MM.1S (cell line): ENCODE measurements around the gene DEPDC1.
"Not testable (repeated sequence)": the region's sequence is repeated elsewhere in the genome, so short reads cannot be mapped to it uniquely, and the experiment has no call there.

ENCODE experiments used
- DNase-seq: peaks from one replicate; pipeline ENCODE4 v3.0.0-alpha.2; 2015
- H2AFZ ChIP-seq: fragments of 300-600 bp; sonication (generic); 2 replicates; pipeline ENCODE4 v1.6.0; 2016; ENCODE audit warnings: antibody characterized with exemption, low read length
- H3F3A ChIP-seq: fragments of 300-600 bp; sonication (generic); 2 replicates; pipeline ENCODE4 v1.6.1; 2016; ENCODE audit warnings: mild to moderate bottlenecking, antibody characterized with exemption, low read length, moderate library complexity, mixed read lengths; ENCODE audit not compliant: insufficient read depth
- H3K27ac ChIP-seq: fragments of 300-600 bp; sonication (generic); 2 replicates; pipeline ENCODE4 v1.5.1; 2016; ENCODE audit warnings: mild to moderate bottlenecking, low read length
- H3K27me3 ChIP-seq: fragments of 300-600 bp; sonication (generic); replicated peaks from 2 replicates; pipeline ENCODE4 v1.6.0; 2016; ENCODE audit warnings: low read length; ENCODE audit not compliant: insufficient read depth
- H3K36me3 ChIP-seq: fragments of 300-600 bp; sonication (generic); replicated peaks from 2 replicates; pipeline ENCODE4 v1.6.1; 2016; ENCODE audit warnings: mild to moderate bottlenecking, low read length, mixed read lengths; ENCODE audit not compliant: insufficient read depth
- H3K4me1 ChIP-seq: fragments of 300-600 bp; sonication (generic); 2 replicates; pipeline ENCODE4 v1.6.1; 2016; ENCODE audit warnings: low read length, mixed read lengths
- H3K4me2 ChIP-seq: fragments of 300-600 bp; sonication (generic); 2 replicates; pipeline ENCODE4 v1.6.0; 2016; ENCODE audit warnings: low read depth, low read length
- H3K4me3 ChIP-seq: fragments of 300-600 bp; sonication (generic); 2 replicates; pipeline ENCODE4 v1.5.1; 2016; ENCODE audit warnings: low read length, mixed read lengths
- H3K79me2 ChIP-seq: fragments of 300-600 bp; sonication (generic); 2 replicates; pipeline ENCODE4 v1.6.1; 2016; ENCODE audit warnings: mixed run types, low read length, mixed read lengths
- H3K9ac ChIP-seq: fragments of 300-600 bp; sonication (generic); 2 replicates; pipeline ENCODE4 v1.6.1; 2016; ENCODE audit warnings: low read length, mixed read lengths
- H3K9me2 ChIP-seq: fragments of 300-600 bp; sonication (generic); replicated peaks from 2 replicates; pipeline ENCODE4 v1.6.1; 2016; ENCODE audit warnings: mild to moderate bottlenecking, low read length, mixed read lengths; ENCODE audit not compliant: insufficient read depth
- H3K9me3 ChIP-seq: fragments of 300-600 bp; sonication (generic); replicated peaks from 2 replicates; pipeline ENCODE4 v1.6.1; 2016; ENCODE audit warnings: mild to moderate bottlenecking, low read length, mixed read lengths; ENCODE audit not compliant: insufficient read depth
- H4K20me1 ChIP-seq: fragments of 300-600 bp; sonication (generic); 2 replicates; pipeline ENCODE4 v1.6.1; 2016; ENCODE audit warnings: mild to moderate bottlenecking, low read length, moderate library complexity, mixed read lengths; ENCODE audit not compliant: insufficient read depth
- CTCF ChIP-seq: fragments of 300-600 bp; sonication (generic); IDR thresholded peaks from 2 replicates; pipeline ENCODE4 v1.5.1; 2016; ENCODE audit warnings: antibody characterized with exemption, low read length, mixed read lengths
- EZH2 ChIP-seq: fragments of 300-600 bp; sonication (generic); optimal IDR thresholded peaks from 2 replicates; pipeline ENCODE3; 2017; ENCODE audit warnings: low read depth, mild to moderate bottlenecking, antibody characterized with exemption, low read length, mixed read lengths
- EZH2phosphoT487 ChIP-seq: fragments of 300-600 bp; sonication (generic); IDR thresholded peaks from 2 replicates; pipeline ENCODE4 v1.6.1; 2018; ENCODE audit warnings: antibody characterized with exemption, low read length

Gene DEPDC1

GRCh38 chr1:68481041-68481440 is 15.8 kb downstream of the DEPDC1 start:
- Histone ChIP-seq H3K9me2 (no peaks in the 10 kb centered on the region), H3K4me2 (no peak overlapping the region), H3K36me3 (peaks cover 17% of the 10 kb centered on the region; the same call in 1 of the 2 replicates), H3K27me3 (no peaks in the 10 kb centered on the region), H3K9ac (no peak overlapping the region), H3K79me2 (no peaks in the 10 kb centered on the region), H4K20me1 (no peaks in the 10 kb centered on the region), H3K9me3 (no peaks in the 10 kb centered on the region), H2AFZ (no peak overlapping the region), H3K4me3 (no peak overlapping the region), H3K4me1 (no peaks in the 10 kb centered on the region), H3F3A (no peaks in the 10 kb centered on the region), H3K27ac (no peak overlapping the region)
- DNase-seq, result no peak
- TF ChIP-seq EZH2 (no peak), CTCF (no peak), EZH2phosphoT487 (no peak)

GRCh38 chr1:68479501-68479900 is 17.4 kb downstream of the DEPDC1 start:
- no peak overlapping the region for H3K4me2 ChIP-seq
- peaks cover 17% of the 10 kb centered on the region; the same call in 1 of the 2 replicates for H3K36me3 ChIP-seq
- no peaks in the 10 kb centered on the region for H3K9me2 ChIP-seq
- no peak overlapping the region for H3K4me3 ChIP-seq
- no peaks in the 10 kb centered on the region for H3K4me1 ChIP-seq
- H3K9me3 ChIP-seq, result no peaks in the 10 kb centered on the region
- no peaks in the 10 kb centered on the region for H3K79me2 ChIP-seq
- H2AFZ ChIP-seq, result no peak overlapping the region
- no peak overlapping the region for H3K9ac ChIP-seq
- no peak for DNase-seq
- no peak for TF ChIP-seq EZH2
- no peak for TF ChIP-seq CTCF
- TF ChIP-seq EZH2phosphoT487, result no peak
- H3K27ac ChIP-seq, result no peak overlapping the region
- no peaks in the 10 kb centered on the region for H3F3A ChIP-seq
- H3K27me3 ChIP-seq, result no peaks in the 10 kb centered on the region
- no peaks in the 10 kb centered on the region for H4K20me1 ChIP-seq

GRCh38 chr1:68478662-68479061 is 18.2 kb downstream of the DEPDC1 start:
- H3K9me3 ChIP-seq, result no peaks in the 10 kb centered on the region
- no peak overlapping the region for H3K4me3 ChIP-seq
- peaks cover 14% of the 10 kb centered on the region; the same call in 1 of the 2 replicates for H3K36me3 ChIP-seq
- no peaks in the 10 kb centered on the region for H3K4me1 ChIP-seq
- no peaks in the 10 kb centered on the region for H3K27me3 ChIP-seq
- no peaks in the 10 kb centered on the region for H3K79me2 ChIP-seq
- TF ChIP-seq EZH2phosphoT487 (no peak), CTCF (no peak), EZH2 (no peak)
- no peak overlapping the region for H2AFZ ChIP-seq
- no peaks in the 10 kb centered on the region for H4K20me1 ChIP-seq
- no peak overlapping the region for H3K4me2 ChIP-seq
- H3K9me2 ChIP-seq, result no peaks in the 10 kb centered on the region
- H3K27ac ChIP-seq, result no peak overlapping the region
- no peak overlapping the region for H3K9ac ChIP-seq
- no peak for DNase-seq
- H3F3A ChIP-seq, result no peaks in the 10 kb centered on the region

DNA sequence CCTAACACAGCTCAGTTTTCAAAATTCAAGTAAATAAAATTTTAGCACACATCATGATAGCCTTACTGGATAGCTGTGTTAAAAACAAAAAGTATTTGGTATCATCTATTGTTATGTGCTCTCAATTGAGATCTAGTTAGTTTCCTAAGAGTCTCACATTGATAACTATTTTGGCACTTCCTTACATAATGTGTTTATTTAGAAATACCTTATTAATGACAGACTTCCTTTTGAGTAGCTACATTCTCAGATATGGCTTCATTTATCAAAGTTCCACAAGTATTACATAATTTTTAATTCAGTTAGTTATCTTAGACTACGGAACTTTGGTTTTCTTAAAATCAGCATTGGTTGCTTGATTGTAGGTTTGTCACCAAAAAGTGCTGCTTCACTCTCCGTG is 20.3 kb downstream of the DEPDC1 start:
- not testable (repeated sequence) for H3K79me2 ChIP-seq, H3K36me3 ChIP-seq, H3K9ac ChIP-seq, H3K9me3 ChIP-seq, H3K27me3 ChIP-seq, H3K9me2 ChIP-seq, H3K4me1 ChIP-seq, DNase-seq, H3F3A ChIP-seq, H3K27ac ChIP-seq, H2AFZ ChIP-seq, H3K4me3 ChIP-seq, H4K20me1 ChIP-seq, H3K4me2 ChIP-seq
